T-helper 2 cell (primary cell): ENCODE measurements around the gene ZNF101.

Experiments used
- DNase-seq, 5 experiments: peaks; one replicate each; pipeline versions ENCODE4 v3.0.0 to v3.0.0-alpha.2; 2012 to 2022
- total RNA-seq, 2 donors: gene quantifications; one replicate each; lab custom pipeline; 2026; lab: John Stamatoyannopoulos, UW

Gene ZNF101
- total RNA-seq = 39.6 to 130 reads per million in 2 donors

DNA sequence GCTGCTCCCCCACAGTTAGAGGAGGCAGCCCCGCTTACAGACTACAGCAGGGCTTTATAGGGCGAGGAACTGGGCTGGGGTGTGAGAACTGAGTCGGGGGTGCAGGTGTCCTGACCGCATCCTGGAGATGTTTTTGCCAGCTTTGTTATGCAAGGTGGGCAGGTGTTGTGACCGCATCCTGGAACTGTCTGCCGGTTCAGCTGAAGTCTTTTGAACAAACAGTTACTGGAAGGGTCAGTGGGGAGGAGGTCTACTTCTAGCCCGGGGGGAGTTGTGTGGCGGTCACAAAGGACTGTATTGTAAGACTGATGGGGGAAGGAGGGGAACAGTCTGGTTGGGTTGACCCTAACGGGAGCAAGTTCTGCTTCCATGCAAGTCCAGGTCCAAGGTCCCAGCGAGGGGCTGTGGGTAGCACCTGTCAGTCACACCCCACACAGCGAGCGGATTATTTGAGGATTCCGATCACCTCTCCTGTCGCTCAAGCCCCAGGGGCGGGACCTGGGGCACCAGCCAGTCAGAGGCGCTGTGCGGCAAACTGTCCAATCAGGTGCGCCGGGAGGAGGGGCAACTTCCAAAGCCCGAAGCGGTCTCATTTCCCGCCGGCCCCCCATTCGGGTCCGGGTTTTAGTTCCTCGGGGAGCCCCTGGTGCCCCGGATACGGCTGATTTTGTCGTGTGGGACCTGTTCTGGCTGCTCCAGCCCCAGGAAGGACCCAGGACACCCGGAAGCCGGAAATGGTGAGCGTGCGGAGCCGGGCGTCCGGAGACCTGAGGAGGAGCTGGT lies at the start of gene ZNF101:
TSS of gene ZNF101 (plus strand) at position 610 of the 783 bp plus-strand sequence. CDS start at position 735, 125 bp downstream.
- peak; percentile 81 to 98 (median 89) for DNase-seq

DNA sequence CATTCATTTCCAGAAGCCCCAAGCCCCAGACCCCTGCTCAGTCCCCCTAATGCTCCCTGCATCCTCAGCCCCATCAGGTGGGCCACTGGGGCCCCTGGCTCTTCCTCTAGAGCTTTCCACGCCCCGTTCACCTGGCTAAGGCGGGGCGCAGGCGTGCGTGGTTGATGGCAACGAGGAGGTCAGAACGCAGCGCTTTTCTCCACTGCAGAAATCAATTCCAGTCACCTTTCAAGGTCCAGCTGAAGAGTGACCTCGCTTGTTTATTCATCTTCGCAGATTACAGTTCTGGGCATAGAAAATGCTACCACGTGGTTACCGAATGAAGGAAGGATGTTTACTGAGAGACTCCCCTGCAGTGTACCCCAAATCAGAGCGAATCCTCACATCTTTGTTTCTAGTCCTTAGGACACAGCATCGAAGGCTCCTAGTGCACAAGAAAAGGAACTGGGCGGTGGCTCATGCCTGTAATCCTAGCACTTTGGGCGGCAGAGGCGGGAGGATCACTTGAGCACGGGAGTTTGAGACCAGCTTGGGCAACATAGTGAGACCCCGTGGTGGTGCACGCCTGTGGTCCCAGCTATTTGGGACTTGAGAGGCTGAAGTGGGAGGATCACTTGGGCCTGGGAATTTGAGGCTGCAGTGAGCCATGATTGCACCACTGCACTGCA lies 49.3 kb upstream of the ZNF101 start:
- DNase-seq = no peak

DNA sequence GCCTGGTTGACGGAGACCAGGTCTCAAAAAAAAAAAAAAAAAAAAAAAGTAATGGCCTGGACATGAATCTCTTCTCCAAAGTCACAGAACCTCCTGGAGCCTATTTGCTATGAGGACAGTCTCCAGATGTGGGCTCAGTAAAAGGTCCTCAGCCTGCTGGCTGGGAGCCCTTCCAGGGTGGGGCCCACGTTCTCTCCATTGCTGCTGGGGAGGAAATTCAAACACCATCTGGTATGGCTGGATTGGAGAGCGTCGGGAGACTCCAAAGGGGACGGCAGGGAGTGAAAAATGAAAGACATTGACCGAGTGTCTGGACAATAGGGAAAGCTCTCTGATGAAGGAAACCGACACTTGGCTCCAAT lies 48.8 kb upstream of the ZNF101 start:
- no peak for DNase-seq

DNA sequence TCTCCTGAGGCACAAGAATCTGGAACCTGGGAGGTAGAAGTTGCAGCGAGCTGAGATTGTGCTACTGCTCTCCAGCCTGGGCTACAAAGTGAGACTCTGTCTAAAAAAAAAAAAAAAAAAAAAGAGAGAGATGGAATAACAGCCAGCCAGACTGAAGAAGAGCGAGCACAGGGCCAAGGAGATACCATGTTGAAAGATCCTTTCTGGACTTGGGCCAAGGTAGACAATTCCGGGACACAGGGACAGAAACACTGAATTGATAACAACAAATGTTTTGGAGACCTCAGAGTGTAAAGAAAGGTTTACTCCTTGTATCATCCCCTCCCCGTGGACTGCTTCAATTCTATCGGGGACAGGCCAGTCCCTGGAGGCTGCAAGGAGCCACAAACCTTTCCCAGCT lies 45.3 kb upstream of the ZNF101 start:
- no peak for DNase-seq

DNA sequence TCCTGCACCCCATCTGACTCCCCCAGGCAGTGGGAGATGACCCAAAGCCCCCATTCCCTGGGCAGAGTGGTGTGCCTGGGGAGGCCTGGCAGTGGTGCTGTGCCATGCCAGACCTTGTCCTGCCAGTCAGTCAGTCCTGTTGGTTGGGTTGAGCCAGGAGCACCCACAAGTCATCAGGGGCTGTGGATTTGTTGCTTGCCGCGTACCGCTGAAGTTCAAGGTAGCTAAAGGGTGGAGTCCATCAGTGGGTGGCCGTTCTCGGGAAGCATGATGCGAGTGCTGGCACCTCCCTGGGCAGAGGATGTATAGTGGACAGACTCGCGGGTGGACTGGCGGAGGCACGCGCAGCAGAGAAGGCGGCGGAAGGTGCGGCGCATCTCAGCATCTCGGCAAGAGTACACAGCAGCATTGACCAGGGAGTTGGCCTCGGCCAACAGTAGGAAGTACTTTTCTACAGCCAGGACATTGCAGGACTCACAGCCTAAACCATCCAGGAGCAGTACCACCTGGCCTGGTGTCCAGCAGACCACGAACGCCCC lies 44.5 kb upstream of the ZNF101 start:
- DNase-seq = no peak

DNA sequence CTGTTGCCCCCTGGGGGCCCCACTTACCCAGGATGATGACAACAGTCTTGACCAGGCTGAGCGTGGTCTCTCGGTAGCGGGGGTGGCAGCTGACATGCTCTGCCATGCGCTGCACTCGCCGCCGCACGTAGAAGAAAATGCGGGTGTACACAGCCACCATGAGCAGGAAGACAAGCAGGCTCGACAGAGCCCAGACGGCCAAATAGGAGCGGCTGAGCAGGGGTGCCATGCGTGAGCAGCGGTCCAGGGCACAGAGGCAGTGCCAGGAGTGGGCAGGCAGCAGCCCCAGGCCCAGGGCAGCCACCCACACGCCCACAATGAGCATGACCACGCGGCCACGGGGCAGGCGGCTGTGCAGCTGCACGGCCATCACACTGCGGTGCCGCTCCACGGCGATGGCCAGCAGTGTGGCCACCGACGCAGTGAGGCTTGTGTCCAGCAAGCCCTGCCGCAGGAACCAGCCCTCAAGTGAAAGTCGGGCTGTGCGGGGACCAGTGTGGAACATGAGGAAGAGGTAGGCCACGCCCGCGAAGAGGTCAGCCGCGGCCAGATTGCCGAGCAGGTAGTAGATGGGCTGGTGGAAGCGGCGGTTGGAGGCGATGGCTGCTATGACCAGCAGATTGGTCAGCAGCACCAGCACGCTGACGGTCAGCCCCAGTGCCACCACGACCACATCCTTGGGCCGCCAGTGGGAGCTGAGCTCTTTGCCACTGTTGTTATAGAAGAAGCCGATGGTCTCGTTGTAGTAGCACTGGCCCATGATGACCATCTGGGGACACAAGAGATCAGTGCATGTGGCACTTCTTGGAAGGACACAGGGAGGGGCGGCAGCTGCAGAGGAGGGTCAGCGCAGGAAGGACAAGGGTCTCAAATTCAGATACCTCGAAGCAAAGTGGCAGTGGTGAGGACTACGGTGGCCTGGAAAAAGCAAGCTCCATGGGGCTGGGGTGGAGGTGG lies 41.8 kb upstream of the ZNF101 start:
- no peak for DNase-seq

DNA sequence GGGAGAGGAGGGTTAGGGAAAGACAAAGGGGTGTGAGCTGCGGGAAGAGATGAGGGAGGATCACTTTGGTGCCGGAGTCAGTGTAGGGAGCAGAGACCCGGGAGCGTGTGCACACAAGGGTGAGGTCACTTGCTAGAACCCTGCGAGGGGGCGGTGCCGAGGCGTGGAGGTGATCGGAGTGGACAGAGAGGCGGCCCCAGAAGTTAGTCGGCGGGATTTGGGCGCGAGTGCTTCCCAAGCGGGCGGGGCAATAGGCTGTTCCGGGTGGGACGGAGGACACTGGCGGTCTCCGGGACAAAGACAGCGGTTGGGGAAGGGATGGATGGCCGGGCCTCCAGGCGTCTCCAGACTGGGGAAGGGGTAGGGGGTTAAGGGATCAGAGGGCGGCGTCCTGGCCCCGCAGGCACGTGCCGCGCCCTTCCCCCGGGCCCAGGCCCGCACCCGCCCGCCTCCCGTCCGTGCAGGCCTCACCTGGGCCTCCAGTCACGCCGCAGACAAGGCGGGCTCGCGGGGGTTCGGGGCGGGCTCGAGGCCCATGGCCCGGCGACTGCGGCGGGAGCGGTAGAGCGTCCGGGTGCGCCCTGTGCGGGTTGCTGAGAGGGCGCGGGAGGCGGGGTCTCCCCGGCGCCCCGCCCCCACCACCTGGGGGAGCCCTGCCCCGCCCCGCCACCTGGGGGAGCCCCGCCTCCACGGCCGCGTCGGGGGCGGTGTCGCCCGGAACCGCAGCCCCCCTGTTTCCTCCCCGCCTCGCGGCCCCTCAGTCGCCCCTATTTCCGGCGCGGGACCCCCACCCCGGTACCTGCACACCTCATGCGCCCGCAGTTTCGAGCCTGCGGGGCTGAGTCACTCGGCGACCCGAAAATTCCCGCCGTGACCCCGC lies 40.8 kb upstream of the ZNF101 start, which contains the start of gene LPAR2:
TSS of gene LPAR2 (minus strand) at position 600 of the 880 bp plus-strand sequence. CDS start 945 bp downstream, outside the sequence.
- DNase-seq = peak; percentile 51 to 81 (median 75)

DNA sequence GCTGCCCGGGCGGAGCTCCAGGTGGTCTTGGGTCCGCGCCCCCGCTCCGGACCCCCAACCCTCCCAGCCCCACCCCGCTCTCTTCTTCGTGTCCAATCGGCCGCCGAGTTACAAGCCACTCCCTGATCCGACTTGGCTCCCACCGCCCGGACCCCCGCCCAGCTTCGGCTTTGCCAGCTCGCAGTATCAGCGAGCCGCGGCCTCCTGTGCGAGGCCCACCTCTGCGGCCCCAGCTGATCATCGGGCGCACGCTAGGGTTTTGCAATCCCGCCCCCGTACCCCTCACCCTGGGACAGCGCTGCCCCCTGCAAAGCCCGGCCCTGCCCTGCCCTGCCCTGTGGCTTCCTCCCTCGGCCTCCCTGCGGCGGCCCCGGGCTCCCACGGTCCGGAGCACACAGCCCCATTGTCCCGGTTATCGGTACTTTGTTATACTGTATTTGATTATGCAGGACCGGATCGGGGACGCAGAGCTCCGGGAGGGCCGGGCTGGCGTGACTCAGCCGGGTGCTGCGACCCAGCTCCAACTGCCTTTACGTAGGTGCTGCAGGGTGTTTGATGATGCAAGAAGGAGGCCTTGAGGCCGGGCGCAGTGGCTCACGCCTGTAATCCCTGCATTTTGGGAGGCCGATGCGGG lies 40.0 kb upstream of the ZNF101 start:
- peak in 2 of 5 experiments; percentile 17 to 41 for DNase-seq

DNA sequence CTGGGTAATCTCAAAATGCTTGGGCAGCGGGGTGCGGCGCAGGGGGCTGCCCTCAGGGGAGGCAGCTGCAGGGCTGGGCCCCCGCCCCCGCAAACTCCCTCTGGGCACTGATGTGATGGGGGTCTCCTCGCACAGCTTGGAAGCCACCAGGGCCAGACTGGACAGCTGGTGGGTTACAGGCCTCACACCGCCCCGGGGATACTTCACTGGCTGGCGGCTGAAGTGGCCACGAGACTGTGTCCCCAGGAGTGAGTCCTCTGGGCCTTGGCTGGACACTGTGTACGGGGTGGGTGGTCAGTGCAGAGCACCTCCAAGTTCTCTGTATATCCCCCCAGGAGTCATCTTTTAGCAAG lies 38.6 kb upstream of the ZNF101 start:
- DNase-seq = no peak

DNA sequence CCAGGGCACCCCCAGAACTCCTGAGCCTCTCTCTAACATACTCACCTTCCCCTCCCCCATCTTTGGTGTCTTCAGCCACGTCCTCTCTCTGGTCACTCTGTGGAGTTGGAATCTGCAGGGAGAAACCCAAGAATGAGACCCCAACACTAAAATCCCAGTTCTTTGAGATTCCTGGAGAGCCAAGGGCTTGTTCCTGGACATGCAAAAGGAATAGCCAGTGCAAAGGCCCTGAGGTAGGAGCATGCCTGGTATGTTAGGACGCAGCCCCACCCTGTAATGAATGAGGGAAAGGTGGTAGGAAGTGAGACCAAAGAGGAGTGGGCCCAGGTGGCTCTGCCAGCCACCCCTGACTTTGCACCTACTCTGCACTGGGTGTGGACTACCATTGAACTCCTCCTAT lies 38.2 kb upstream of the ZNF101 start:
- no peak for DNase-seq

DNA sequence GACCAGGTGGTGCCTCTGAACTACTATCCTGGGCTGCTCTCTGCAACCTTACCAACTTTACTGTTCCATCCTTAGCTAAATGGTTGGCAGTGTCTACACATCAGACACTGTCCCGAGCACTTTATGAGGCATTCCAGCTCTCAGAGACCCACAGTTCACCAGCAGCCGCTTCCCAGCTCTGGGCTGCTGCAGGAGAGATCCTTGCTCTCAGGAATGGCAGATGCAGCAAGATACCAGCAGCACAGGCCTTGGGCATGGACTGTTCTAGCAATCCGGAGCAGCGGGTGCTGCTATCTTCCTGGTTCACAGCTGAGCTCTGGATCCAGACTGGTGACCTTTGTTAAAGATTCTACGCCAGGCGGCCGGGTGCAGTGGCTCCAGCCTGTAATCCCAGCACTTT lies 37.3 kb upstream of the ZNF101 start:
- no peak for DNase-seq

DNA sequence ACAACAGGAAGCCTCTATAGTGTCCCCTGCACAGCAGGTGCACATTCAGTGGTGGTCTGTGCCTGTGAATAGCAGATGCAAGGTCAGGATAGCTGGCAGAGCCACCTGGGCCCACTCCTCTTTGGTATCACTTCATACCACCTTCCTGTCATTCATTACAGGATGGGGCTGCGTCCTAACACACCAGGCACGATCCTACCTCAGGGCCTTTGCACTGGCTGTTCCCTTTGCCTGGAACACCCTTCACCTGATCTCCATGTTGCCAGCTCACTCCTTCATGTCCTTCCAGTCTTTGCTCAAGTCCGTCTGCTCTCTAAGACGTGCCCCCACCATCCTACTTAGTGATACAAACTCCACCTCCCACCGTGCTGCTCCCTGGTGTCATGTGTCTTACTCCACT lies 36.0 kb upstream of the ZNF101 start:
- no peak for DNase-seq

DNA sequence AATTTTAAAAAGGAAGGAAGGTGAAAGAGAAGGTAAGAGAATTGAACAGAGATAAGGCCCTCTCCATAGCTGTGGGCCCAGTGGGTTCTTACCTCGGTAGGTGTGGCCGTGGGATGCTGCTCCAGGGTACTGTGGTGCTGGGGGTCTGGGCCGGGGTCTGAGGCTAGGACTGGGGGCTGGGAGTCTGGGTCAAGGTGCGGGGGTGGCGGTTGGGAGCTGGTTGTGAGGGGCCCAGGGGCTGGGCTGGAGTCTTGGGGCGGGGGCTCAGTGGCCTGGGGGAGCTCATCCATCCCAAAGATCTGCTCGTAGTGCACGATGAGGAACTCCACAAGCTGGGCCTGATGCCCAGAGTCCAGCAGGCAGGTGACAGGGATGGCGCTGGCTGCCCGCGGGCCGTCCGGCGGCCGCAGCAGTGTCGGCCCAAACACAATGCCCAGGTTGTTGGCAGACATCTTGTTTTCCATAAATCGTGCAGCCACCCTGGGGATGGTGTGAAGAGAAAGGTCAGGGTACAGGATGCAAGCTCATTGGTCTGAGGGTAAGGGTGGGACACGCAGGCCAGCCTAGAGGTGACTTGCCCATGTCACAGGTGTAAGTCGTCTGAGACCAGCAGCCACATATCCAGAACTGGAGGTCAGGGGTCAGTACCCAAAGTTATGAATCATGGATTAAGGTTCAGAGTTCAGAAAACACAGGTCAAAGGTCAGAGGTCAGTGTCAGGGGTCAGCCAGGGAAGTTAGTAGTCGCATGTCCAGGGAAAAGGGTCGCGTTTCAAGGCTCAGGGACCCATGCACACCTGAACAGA lies 34.7 kb upstream of the ZNF101 start:
- DNase-seq = no peak

DNA sequence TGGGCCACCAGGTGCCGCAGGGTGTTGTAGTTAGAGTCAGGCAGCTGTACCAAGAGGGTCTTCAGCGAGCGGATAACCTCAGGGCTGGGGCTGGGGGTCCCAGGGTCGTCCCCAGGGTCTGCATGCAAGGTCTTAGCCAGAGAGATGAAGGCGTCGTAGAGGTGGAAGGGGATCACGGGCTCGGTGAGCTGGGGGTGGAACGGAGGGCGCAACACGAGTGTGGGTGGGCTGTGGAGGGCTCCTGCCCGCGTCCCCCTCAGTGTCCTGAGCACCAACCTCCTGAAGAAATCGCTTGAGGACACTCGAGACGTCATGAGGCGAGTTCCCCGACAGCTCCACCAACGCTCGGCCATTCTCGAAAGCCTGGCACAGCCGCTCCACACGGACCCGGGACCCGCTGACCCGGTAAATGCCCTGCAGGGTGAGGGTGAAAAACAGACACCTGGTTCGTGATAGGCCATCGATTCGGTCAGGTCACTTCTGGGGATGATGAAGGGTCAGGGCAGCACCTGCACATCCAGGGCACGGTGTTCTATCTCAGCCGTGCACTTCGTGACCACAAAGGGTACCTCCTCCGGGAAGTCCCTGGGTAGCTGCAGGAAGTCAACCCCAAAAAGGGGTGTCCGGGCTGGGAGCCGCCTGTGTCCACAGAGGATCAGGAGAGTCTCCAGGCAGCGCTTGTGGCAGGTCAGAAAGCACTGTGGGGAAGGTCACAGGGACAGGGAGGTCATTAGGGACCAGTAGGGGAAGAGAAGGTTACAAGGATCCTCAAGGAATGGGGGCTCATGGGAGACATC lies 33.9 kb upstream of the ZNF101 start:
- no peak for DNase-seq

DNA sequence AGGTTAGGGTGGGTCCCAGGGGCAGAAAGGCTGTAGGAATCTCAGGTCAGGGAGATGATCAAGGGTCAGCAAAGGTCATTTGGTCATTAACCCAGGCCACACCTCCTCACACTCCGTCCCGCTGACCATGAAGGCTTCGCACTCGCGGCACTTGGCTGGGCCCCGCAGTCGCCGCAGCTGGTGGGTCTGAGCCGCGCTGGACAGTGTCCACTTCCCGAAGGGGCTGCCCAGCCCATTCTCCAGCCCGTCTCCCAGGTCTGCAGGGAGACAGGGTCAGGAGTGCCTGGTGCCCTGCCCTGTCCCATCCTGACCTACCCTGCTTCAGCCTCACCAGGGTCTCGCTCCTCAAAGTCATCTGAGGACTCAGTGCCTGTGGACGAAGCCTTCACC lies 33.3 kb upstream of the ZNF101 start:
- no peak for DNase-seq

DNA sequence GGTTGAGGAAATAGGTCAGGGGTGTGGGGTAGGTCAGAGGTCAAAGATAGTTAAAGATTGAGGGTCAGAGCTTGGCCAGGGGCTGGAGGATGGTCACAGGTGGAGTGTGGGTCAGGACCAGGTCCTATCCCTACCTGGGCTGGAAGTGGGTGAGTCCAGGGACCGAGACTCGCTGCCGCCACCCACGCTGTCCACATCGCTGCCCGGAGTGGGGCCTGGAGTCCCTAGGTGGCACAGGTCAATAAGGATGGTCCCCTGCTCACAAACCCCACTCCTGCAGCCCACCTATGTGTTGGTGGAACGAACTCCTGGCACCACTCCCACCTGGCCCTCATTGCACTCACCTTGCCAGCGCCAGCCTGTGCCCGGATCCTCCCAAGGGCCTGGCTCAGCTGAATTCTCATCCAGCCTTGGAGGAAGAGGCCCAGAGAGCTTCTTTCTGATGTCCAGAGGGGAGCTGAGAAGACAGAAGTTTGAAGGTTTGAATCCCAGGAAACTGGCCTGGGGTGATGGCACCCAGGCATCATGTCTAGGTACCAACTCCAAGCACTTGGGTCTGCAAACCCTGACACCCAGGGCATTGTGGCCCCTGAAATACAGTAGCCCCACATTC lies 32.0 kb upstream of the ZNF101 start:
- DNase-seq = no peak

DNA sequence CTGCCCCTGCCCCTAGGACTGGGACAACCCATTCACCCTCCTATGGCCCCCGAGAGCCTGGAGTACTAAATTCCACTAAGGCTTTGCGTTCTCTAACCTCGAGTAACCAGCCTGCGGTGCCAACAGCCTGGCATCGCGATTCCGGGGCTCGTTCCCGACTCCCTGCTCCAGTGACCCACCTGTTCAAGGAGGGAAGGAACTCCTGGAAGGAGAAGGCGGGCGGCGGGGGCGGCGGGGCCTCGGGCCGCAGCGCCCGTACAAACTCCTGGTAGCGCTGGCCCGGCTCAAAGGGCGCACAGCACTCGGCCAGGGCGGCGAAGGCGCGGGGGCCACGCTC lies 31.5 kb upstream of the ZNF101 start:
- DNase-seq = no peak

DNA sequence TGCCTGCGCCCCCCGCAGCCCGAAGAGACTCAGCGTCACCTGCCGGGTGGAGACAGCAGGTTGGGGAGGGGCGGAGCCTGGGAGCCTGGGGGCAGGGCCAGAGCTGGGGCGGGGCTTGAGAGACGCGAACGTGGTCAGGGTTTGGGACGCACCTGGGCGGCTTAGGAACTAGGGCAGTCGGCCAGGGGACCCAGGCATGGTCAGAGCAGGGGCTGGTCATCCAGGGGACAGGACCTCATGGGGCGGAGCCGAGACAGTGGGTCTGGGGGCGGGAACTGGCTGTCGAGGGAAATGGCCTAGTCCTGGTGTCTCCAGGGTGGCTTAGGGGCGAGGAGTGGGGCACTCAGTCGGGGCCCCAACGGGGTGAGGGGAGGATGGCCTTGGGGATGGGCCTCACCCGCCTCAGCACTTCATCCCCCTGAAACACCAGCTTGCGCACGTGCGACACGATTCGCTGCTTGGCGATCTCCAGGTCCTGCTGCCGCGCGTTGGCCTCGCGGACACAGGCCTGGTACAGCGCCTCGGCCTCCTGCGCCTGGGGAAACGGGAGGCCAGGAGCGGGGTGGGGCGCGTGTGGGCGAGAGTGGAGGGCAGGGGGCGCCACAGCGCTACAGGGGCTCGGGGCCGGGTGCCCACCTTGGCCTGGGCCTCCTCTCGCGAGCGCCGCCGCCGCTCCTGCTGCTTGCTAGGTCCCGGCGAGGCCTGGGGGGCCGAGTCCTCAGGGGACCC lies 31.0 kb upstream of the ZNF101 start:
- no peak for DNase-seq
